SK-N-SH (cell line): ENCODE measurements around the gene LIMK2.

Experiments used
- POLR2AphosphoS5 ChIP-seq: IDR thresholded peaks from 2 replicates; pipeline ENCODE4 v1.6.1; 2012; ENCODE audit warnings: low read depth, low read length
- TF ChIP-seq, protein P1 (sequence below): fragments of 200-600 bp; sonication (generic); IDR thresholded peaks from 2 replicates; pipeline ENCODE4 v1.6.1; 2017; ENCODE audit warnings: antibody characterized with exemption, mild to moderate bottlenecking, moderate library complexity

DNA sequence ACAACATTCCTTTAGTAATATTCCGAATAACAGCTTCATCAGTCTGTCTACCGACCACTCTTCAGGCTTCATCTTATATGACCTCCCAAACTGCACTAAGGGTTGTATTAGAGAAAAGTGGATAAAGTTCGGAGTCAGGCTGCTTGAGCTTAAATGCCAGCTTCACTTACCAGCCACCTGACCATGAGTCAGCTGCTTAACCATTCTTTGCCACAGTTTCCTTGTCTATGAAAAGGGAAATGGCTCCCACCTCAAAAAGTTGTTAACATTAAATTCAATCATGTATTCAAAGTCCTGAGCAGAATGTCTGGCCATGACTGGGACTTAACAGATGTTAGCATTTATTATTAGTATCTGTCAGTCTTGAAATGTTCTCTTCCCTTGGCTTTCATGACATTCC is 20.9 kb downstream of the LIMK2 start:
- TF ChIP-seq, protein P1, sequence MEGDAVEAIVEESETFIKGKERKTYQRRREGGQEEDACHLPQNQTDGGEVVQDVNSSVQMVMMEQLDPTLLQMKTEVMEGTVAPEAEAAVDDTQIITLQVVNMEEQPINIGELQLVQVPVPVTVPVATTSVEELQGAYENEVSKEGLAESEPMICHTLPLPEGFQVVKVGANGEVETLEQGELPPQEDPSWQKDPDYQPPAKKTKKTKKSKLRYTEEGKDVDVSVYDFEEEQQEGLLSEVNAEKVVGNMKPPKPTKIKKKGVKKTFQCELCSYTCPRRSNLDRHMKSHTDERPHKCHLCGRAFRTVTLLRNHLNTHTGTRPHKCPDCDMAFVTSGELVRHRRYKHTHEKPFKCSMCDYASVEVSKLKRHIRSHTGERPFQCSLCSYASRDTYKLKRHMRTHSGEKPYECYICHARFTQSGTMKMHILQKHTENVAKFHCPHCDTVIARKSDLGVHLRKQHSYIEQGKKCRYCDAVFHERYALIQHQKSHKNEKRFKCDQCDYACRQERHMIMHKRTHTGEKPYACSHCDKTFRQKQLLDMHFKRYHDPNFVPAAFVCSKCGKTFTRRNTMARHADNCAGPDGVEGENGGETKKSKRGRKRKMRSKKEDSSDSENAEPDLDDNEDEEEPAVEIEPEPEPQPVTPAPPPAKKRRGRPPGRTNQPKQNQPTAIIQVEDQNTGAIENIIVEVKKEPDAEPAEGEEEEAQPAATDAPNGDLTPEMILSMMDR = no peak
- no peak for TF ChIP-seq POLR2AphosphoS5
